Measurements from ENCODE around the gene CDH11. TPM values are rescaled to one million over a fixed set of nuclear protein-coding genes. Genes with fewer than 3 reads are reported as not detected.
A peak's percentile ranks its signal among the peaks of the same experiment; 100 is the strongest.

CDH11 gene
- total and polyA plus RNA-seq, 4 donors: 0.72 to 5.3 (median 1.9) TPM

- TF ChIP-seq, protein P1, sequence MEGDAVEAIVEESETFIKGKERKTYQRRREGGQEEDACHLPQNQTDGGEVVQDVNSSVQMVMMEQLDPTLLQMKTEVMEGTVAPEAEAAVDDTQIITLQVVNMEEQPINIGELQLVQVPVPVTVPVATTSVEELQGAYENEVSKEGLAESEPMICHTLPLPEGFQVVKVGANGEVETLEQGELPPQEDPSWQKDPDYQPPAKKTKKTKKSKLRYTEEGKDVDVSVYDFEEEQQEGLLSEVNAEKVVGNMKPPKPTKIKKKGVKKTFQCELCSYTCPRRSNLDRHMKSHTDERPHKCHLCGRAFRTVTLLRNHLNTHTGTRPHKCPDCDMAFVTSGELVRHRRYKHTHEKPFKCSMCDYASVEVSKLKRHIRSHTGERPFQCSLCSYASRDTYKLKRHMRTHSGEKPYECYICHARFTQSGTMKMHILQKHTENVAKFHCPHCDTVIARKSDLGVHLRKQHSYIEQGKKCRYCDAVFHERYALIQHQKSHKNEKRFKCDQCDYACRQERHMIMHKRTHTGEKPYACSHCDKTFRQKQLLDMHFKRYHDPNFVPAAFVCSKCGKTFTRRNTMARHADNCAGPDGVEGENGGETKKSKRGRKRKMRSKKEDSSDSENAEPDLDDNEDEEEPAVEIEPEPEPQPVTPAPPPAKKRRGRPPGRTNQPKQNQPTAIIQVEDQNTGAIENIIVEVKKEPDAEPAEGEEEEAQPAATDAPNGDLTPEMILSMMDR (IDR thresholded peaks at IDR 0.05; ENCODE audit: low read depth, low read length, missing input control): no peak
- TF ChIP-seq FOXA2 (IDR thresholded peaks at IDR 0.05) (no peak), HNF4G (IDR thresholded peaks at IDR 0.05) (no peak)
- TF ChIP-seq, protein P2, sequence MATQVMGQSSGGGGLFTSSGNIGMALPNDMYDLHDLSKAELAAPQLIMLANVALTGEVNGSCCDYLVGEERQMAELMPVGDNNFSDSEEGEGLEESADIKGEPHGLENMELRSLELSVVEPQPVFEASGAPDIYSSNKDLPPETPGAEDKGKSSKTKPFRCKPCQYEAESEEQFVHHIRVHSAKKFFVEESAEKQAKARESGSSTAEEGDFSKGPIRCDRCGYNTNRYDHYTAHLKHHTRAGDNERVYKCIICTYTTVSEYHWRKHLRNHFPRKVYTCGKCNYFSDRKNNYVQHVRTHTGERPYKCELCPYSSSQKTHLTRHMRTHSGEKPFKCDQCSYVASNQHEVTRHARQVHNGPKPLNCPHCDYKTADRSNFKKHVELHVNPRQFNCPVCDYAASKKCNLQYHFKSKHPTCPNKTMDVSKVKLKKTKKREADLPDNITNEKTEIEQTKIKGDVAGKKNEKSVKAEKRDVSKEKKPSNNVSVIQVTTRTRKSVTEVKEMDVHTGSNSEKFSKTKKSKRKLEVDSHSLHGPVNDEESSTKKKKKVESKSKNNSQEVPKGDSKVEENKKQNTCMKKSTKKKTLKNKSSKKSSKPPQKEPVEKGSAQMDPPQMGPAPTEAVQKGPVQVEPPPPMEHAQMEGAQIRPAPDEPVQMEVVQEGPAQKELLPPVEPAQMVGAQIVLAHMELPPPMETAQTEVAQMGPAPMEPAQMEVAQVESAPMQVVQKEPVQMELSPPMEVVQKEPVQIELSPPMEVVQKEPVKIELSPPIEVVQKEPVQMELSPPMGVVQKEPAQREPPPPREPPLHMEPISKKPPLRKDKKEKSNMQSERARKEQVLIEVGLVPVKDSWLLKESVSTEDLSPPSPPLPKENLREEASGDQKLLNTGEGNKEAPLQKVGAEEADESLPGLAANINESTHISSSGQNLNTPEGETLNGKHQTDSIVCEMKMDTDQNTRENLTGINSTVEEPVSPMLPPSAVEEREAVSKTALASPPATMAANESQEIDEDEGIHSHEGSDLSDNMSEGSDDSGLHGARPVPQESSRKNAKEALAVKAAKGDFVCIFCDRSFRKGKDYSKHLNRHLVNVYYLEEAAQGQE (IDR thresholded peaks at IDR 0.05): no peak
Observed at GRCh38 chr16:65122724-65123395, 997 bp upstream of the CDH11 start (continued).

GRCh38 chr16:65120831-65121721 is 787 bp downstream of the CDH11 start:
- peak overlapping the region in 1 of 3 donors; percentile 40 for H3K4me3 ChIP-seq (ENCODE audit: low read depth in 1 of 3, low read length in 3 of 3)
- TF ChIP-seq NR2F2 (IDR thresholded peaks at IDR 0.05): no peak
- no peak for TF ChIP-seq HNF4G (IDR thresholded peaks at IDR 0.05)
- no peak for TF ChIP-seq YY1 (IDR thresholded peaks at IDR 0.05)
- TF ChIP-seq MAX (IDR thresholded peaks at IDR 0.05): no peak
- TF ChIP-seq FOXA2 (IDR thresholded peaks at IDR 0.05): no peak
- no peak for TF ChIP-seq SP1 (IDR thresholded peaks at IDR 0.05)
- TF ChIP-seq HNF4A (conservative IDR thresholded peaks at IDR 0.05): no peak
- TF ChIP-seq RAD21 (IDR thresholded peaks at IDR 0.05): no peak
- TF ChIP-seq, protein P2 (IDR thresholded peaks at IDR 0.05): no peak
- TF ChIP-seq GABPA (IDR thresholded peaks at IDR 0.05 in 1 of 2, conservative IDR thresholded peaks at IDR 0.05 in 1 of 2): no peak
- no peak for TF ChIP-seq FOXA1 (IDR thresholded peaks at IDR 0.05)
- no peak for TF ChIP-seq EGR1 (IDR thresholded peaks at IDR 0.05; ENCODE audit: low read depth in 2 of 2)
- TF ChIP-seq, protein P1 (IDR thresholded peaks at IDR 0.05; ENCODE audit: low read depth, low read length, missing input control): no peak
- TF ChIP-seq TAF1 (conservative IDR thresholded peaks at IDR 0.05): no peak
- TF ChIP-seq ZBTB33 (IDR thresholded peaks at IDR 0.05): no peak
- TF ChIP-seq, protein P3, sequence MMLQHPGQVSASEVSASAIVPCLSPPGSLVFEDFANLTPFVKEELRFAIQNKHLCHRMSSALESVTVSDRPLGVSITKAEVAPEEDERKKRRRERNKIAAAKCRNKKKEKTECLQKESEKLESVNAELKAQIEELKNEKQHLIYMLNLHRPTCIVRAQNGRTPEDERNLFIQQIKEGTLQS (IDR thresholded peaks at IDR 0.05): no peak
- TF ChIP-seq RXRA (IDR thresholded peaks at IDR 0.05): no peak
- no peak for DNase-seq (ENCODE audit: low spot score)
- H3K9me3 ChIP-seq (ENCODE audit: control insufficient read depth in 4 of 4, low read length in 3 of 4): no peaks in the 10 kb centered on the region
- H3K36me3 ChIP-seq (ENCODE audit: control insufficient read depth in 4 of 4, insufficient read depth in 3 of 4, low read depth in 1 of 4, low read length in 3 of 4): no peaks in the 10 kb centered on the region
- H3K27me3 ChIP-seq (ENCODE audit: control insufficient read depth in 4 of 4, insufficient read depth in 4 of 4, low read length in 3 of 4): peaks cover 0 to 4% (median 3%) of the 10 kb centered on the region in 4 donors
- WGBS: 2% methylated on average over 68 of the region's 68 CpGs
- no peak overlapping the region for H3K9ac ChIP-seq (ENCODE audit: low read depth in 1 of 2, low read length in 2 of 2)
- peaks cover 9 to 24% (median 18%) of the 10 kb centered on the region in 4 donors for H3K4me1 ChIP-seq (ENCODE audit: control insufficient read depth in 4 of 4, insufficient read depth in 4 of 4, low read length in 3 of 4)
- H3K27ac ChIP-seq (ENCODE audit: low read depth in 1 of 2, low read length in 2 of 2): no peak overlapping the region

All from liver (tissue), 9 donors.